Skin of body (tissue), 2 donors: ENCODE measurements around the gene ITGA1. TPM values are rescaled to one million over a fixed set of nuclear protein-coding genes. Genes with fewer than 3 reads are reported as not detected.
A peak's percentile ranks its signal among the peaks of the same experiment; 100 is the strongest.
"Not testable (repeated sequence)": the region's sequence is repeated elsewhere in the genome, so short reads cannot be mapped to it uniquely, and the experiment has no call there.

Experiments
- DNase-seq: peaks from one replicate; lab custom pipeline; 2025; lab: John Stamatoyannopoulos, UW
- total RNA-seq: library from RNA; depleted of rRNA; stranded (reverse); fragments of >200 nt; gene quantifications from one replicate; pipeline ENCODE4 v1.2.3, GENCODE V29; 2014

The ITGA1 gene
- total RNA-seq, 1 donor from 2014 or later, result 23.3 TPM

GRCh38 chr5:52863715-52864290 lies 76.1 kb downstream of the ITGA1 start:
- DNase-seq, result no peak

GRCh38 chr5:52864371-52864770 lies 76.7 kb downstream of the ITGA1 start:
- DNase-seq, result peak; percentile 49

GRCh38 chr5:52864884-52865283 lies 77.2 kb downstream of the ITGA1 start:
- DNase-seq, result no peak

DNA sequence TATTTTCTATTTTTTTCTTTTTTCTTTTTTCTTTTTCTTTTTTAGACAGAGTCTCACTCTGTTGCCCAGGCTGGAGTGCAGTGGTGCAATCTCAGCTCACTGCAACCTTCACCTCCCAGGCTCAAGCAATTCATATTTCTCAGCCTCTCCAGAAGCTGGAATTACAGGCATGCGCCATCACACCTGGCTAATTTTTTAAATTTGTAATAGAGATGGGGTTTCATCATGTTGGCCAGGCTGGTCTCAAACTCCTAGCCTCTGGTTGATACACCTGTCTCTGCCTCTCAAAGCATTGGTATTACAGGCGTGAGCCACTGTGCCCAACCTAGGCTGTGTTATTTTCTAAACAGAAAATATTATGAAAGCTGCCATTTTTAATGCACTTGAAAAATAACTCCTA lies 78.3 kb downstream of the ITGA1 start:
- not testable (repeated sequence) for DNase-seq

DNA sequence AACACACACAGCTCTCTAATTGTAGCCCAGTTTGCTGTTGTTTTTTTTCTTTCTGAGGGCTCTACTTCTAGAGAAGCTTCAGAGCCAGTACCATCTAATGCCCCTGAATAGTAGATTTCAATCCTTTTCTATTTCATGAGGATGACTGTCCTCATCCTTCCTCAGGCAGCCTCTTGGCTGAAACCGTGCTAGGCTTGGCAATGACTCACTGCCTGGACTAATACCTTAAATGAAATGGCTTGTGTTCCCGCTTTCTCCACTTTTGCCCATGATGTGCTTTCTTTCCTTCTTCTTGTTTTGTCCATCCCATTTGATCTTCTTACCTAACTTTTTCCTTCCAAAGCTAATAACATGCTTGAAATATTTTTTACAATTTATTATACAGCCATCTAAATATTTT lies 80.1 kb downstream of the ITGA1 start:
- no peak for DNase-seq

- no peak for DNase-seq
Measured at GRCh38 chr5:52868417-52868816, 80.7 kb downstream of the ITGA1 start.

DNA sequence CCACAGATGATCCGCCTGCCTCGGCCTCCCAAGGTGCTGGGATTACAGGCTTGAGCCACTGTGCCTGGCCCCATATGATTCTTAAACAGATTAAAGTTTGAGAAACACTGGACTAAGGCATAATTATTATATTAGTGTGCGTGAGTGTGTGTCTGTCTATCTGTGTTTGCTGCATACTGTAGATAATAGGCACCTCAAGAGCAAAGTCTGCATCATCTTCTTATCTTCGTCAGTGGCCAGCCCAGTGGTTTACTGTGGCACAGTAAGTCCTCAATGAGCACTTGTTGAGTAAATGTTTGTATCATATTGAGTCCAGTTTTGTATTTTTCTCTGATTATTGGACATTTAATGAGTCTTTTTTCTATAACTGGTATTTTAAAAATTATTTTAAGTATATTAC lies 81.7 kb downstream of the ITGA1 start:
- DNase-seq, result no peak

DNA sequence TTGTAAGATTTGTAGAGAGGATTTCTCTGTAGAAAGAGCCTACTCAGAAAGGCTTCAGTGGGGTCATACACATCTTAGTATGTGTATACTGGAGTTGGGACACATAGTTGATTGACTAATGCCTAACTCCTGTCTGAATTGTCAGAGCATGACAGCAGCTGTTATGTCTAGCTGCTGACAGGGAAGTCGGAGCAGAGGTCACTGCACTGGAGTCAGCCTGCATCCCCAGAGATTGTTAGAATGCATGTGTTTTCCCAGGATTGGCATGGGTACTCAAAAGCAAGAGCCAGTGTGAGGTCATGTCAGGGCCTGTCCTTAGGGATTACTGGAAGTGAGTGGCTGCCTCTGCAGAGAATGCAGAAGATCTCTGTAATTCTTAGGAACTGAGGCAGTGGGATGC lies 82.7 kb downstream of the ITGA1 start:
- no peak for DNase-seq

DNA sequence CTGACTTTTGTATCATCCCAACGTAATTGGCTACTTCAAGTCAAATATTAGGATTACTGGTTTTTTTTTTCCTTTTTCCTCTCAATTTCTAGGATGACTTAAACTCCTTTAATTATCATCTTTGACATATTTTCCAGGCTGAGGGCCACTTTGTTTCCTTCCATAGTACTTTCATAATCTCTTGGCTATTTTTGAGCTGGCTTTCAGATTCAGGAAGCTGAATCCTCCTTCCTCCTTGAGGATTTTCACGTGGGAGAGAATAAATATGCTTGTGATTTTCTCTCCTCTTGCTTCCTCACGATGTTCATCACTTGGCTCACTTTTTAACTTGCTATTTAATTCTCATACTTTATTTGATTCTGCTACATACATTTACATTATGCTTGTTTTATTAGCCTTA lies 88.1 kb downstream of the ITGA1 start:
- DNase-seq, result no peak

DNA sequence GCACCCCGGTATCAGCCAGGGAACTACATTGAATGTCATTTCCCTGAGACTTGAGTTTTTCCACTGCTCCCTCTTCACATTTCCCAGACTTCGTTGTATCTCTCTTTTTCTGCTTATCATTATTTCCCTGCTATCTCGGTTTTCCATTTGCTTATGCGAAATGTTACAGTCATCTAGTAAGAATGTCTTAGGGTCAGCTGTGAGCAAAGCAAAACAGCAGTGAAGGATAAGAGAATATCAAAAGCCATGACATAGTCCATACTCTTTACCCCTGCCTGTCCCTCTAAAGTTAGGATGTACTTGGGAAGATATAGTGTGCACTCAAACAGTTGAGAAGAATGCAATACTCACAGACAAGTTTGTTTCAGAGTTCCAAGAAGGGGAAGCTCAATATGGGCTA lies 88.7 kb downstream of the ITGA1 start:
- no peak for DNase-seq

DNA sequence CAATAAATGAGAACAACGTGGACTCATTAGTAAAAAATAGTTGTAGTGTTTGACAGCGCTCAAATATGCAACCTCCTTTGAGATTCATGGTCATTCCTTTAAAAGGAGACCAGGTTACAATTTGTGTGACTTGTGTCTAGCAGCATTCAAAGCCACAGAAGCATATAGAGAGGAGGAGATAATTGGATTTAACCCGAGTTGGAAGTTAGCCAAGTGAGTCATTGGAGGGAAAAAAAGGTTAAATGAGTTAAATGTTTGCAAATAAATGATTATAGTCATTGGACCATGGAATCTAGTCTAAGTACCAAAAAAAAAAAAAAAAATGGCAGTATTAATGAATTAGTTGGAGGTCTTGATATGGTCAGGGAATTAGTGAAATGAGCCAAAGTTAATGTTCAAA lies 90.9 kb downstream of the ITGA1 start:
- no peak for DNase-seq

DNA sequence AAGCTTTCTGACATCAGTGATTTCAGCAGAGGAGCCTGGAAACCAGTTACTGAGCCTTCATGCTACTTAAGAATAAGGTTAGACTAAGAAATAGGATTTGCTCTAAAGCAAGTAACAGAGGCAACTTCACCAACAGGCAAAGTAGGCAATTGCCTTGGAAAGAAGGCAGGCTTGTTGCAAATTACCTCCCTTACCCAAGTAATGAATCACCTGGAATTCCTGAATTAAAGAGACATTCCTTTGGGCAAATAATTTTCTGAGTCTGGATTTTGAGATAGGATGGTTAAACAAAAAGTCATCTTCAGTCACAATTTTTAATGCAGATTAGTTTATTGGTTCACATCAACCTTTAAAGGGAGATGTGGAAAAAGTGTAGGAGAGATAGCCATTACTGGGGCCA lies 92.8 kb downstream of the ITGA1 start:
- DNase-seq, result no peak

DNA sequence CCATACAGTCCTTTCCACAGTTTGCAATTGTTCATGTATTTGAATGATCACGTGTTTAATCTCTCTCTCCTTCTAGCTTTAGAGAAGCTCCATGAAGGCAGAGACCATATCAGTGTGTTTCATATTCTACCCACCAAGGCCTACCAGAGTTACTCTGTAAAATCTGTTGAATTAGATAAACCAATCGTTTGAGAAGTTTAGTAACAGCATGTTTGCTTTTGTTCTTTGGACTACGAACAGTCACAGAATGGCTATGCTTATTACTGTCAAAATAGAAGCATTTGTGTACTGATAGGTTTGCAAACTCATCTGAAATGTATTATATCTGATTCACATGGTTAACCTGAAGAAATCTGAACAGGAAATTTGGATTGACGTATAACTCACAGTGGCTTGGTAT lies 93.8 kb downstream of the ITGA1 start:
- no peak for DNase-seq

- no peak for DNase-seq
Measured at GRCh38 chr5:52883110-52883509, 95.4 kb downstream of the ITGA1 start.

- DNase-seq, result no peak
Measured at GRCh38 chr5:52884453-52884852, 96.7 kb downstream of the ITGA1 start.

DNA sequence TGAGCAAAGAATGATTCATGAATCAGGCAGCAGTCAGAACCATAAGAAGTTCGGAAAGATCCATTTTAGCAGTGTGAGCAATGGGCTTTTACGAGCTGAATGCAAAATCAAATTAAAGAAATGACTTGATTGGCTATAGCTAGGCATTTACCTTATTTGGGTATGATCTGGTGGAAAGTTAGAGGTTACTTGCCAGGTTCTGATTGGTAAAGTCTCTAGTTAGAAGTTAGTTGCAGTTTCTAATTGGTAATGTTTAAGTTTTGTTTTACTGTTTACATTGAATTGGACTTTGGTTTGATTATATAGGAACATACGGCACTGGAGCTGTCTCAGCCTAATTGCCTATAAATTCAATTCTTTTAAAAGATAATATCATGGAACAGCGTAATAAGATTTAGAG lies 97.9 kb downstream of the ITGA1 start:
- DNase-seq, result no peak

GRCh38 chr5:52886206-52886605 lies 98.5 kb downstream of the ITGA1 start:
- DNase-seq, result no peak

DNA sequence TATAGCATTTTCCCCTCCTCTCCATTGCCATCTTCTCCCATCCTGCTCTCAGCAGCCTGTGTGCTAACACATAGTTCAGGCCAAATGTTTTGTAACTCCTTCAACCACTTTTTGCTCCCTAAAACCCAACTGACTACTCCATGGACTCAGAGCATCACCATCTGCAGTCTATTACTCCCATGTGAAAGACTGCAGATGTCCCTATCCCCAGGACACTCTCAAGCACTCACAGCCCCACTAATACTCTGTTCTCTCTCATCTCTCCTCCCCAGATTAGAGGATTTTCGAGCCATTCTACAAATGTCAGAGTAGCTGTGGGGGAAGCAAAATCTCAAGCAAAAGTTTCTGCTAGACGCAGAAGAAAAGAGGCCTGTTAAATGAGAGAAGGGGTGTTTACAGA lies 99.3 kb downstream of the ITGA1 start:
- no peak for DNase-seq

DNA sequence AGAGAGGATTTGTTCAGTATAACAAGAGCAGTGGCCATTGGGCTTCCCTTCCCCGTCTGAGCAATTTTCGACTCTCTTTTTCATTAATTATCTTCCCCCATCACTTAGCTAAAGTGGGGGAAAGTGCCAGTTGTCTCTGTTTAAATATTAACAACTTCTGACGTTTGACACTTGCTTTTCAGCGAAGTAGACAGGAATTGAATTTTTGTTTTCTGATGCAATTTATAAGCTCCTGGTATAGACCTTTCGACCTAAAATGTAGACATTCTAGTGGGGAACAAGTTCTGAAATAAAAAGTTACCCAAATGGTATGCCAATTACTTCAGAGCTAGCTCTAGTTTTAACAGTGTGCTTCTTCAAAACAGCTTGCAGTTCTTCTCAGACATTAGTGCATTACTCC lies 100.6 kb downstream of the ITGA1 start:
- DNase-seq, result no peak

- DNase-seq, result no peak
Measured at GRCh38 chr5:52892242-52892878, 104.6 kb downstream of the ITGA1 start.

DNA sequence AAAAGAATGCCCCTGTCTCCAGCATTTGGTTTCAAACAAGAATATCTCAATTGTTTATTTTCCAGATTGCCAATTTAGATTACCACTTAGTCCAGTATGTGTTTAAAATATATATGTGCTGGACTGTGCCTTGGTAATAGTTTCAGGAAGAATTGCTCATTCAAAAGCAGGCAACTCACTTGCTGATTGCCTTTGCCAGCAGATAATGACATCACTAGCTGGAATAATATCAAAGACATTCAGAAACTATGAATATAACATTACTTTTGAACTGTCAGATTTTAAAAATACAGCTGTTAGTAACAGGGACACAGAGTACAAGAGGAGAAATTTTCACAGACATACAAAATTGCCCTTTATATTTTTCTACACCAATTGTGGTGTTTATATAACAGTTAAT lies 105.4 kb downstream of the ITGA1 start:
- DNase-seq, result no peak

- DNase-seq, result no peak
Measured at GRCh38 chr5:52893863-52894262, 106.1 kb downstream of the ITGA1 start.

DNA sequence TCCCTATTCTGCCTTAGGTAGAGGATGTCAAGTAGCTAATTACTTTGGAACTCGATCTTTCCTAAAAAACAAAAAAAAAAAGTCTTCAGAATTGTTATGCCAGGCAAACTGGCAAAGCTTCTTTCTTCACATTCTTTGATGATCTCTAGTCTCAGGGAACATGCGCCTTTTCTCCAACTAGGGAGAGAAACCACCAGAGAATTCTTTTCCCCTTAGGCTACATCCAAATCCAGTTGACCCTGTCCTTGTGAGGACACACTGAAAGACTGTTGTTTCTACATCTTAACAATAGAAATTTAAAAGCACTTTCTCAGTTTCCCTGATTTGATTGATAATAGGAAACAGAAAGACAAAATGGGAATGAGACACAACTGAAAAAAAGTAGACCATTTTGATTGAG lies 106.7 kb downstream of the ITGA1 start:
- no peak for DNase-seq

DNA sequence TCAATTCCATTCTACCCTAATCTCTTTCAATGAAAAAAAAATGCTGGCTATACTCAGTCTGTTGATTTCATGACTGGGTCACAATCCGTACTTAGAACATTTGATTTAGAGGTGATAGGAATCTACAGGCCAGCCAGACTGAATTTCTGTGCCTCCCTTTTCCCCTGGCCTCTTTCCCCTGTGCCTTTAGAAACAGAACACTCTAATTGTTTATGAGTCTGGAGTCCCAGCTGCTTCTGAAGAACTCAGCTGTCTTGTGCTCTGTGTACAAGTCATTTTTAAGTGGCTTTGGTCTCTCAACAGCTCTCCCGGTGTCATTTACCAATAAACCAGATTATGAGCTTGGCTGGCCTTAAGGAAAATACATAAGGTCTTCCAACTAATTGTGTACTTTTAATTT lies 107.4 kb downstream of the ITGA1 start:
- DNase-seq, result no peak
